Thyroid gland (tissue), 4 donors: ENCODE data around the gene PANK1. TPM values are rescaled to one million over a fixed set of nuclear protein-coding genes. Genes with fewer than 3 reads are reported as not detected.

ENCODE experiments used
- DNase-seq, 2 donors: peaks; one replicate each; pipeline ENCODE4 v3.0.0-alpha.2; 2019
- H3K27ac ChIP-seq, 3 donors: fragments of 200-600 bp; sonication (generic); 1 replicate in 2 of 3; 2 replicates in 1 of 3; pipeline ENCODE4 v1.5.1; 2016 to 2019; ENCODE audit warnings: mild to moderate bottlenecking in 1 of 3, moderate library complexity in 1 of 3
- H3K27me3 ChIP-seq: fragments of 200-600 bp; sonication (generic); one replicate; pipeline ENCODE4 v1.5.1; 2019
- H3K36me3 ChIP-seq, 2 donors: fragments of 200-600 bp; sonication (generic); one replicate each; pipeline ENCODE4 v1.5.1; 2016 to 2019
- H3K4me1 ChIP-seq, 2 donors: fragments of 200-600 bp; sonication (generic); one replicate each; pipeline ENCODE4 v1.5.1; 2017 to 2019
- H3K4me3 ChIP-seq, 3 donors: fragments of 200-600 bp; sonication (generic); replicated peaks in 1 of 3; 1 replicate in 2 of 3; 2 replicates in 1 of 3; pipeline ENCODE4 v1.5.1; 2016; ENCODE audit warnings: mild to moderate bottlenecking in 1 of 3
- H3K9me3 ChIP-seq: fragments of 200-600 bp; sonication (generic); one replicate; pipeline ENCODE4 v1.5.1; 2017
- CTCF ChIP-seq, 6 experiments: fragments of 200-600 bp in 3 of 6; fragments of 450-650 bp in 3 of 6; sonication (generic) in 3 of 6; IDR thresholded peaks; one replicate each; pipeline ENCODE4 v1.5.1; 2016 to 2019; ENCODE audit warnings: antibody characterized with exemption in 6 of 6, mild to moderate bottlenecking in 2 of 6, inconsistent platforms in 1 of 6, moderate library complexity in 1 of 6
- POLR2A ChIP-seq, 2 donors: fragments of 450-650 bp; IDR thresholded peaks; one replicate each; pipeline ENCODE4 v1.6.1; 2017; ENCODE audit warnings: antibody characterized with exemption in 2 of 2, mild to moderate bottlenecking in 2 of 2, moderate library complexity in 1 of 2
- WGBS, 2 donors: methylation state at CpG; one replicate each; pipeline ENCODE4 v1.1.5; 2017; 5-methylcytosine and 5-hydroxymethylcytosine counted together
- intact Hi-C: fragments of 100-400 bp; cut with DNase I; formaldehyde crosslinking; loops from one replicate; pipeline ENCODE4 v1.15.1; 2023
- total RNA-seq, 4 donors: library from RNA; depleted of rRNA; stranded (reverse); fragments of >200 nt; gene quantifications; one replicate each; pipeline ENCODE4 v1.2.3, GENCODE V29; 2016

Gene PANK1
- total RNA-seq, 4 donors from 2014 or later = 20.6 to 40.6 (median 26.9) TPM

GRCh38 chr10:89554433-89554832, 90.6 kb downstream of the PANK1 start:
- WGBS, 2 donors = 86 to 92% methylated on average over 1 of the region's 1 CpG
- no peaks in the 10 kb centered on the region for H3K27me3 ChIP-seq
- H3K36me3 ChIP-seq = no peaks in the 10 kb centered on the region
- TF ChIP-seq POLR2A (IDR thresholded peaks at IDR 0.05) (no peak), CTCF (IDR thresholded peaks at IDR 0.05) (no peak)
- intact Hi-C loops = no loop called here
- no peak overlapping the region for H3K27ac ChIP-seq
- peaks cover 0 to 14% of the 10 kb centered on the region in 2 donors for H3K4me1 ChIP-seq
- no peak overlapping the region for H3K4me3 ChIP-seq
- H3K9me3 ChIP-seq = no peaks in the 10 kb centered on the region
- DNase-seq = no peak

- DNase-seq = no peak
- no peak for TF ChIP-seq POLR2A (IDR thresholded peaks at IDR 0.05)
- TF ChIP-seq CTCF (IDR thresholded peaks at IDR 0.05) = no peak
- no peaks in the 10 kb centered on the region for H3K36me3 ChIP-seq
- H3K4me1 ChIP-seq = peaks cover 0 to 14% of the 10 kb centered on the region in 2 donors
- intact Hi-C loops = no loop called here
- no peak overlapping the region for H3K4me3 ChIP-seq
- no peak overlapping the region for H3K27ac ChIP-seq
- WGBS, 2 donors = 77 to 91% methylated on average over 5 of the region's 5 CpGs
- no peaks in the 10 kb centered on the region for H3K9me3 ChIP-seq
- H3K27me3 ChIP-seq = no peaks in the 10 kb centered on the region
Observed at GRCh38 chr10:89553064-89553734, 91.8 kb downstream of the PANK1 start.

- Histone ChIP-seq H3K27me3 (no peaks in the 10 kb centered on the region), H3K36me3 (no peaks in the 10 kb centered on the region), H3K27ac (no peak overlapping the region), H3K4me1 (peaks cover 0 to 14% of the 10 kb centered on the region in 2 donors), H3K9me3 (no peaks in the 10 kb centered on the region), H3K4me3 (no peak overlapping the region)
- DNase-seq = no peak
- intact Hi-C loops = no loop called here
- TF ChIP-seq CTCF (IDR thresholded peaks at IDR 0.05) = no peak
- TF ChIP-seq POLR2A (IDR thresholded peaks at IDR 0.05) = no peak
- 89 to 90% methylated on average over 4 of the region's 4 CpGs for WGBS, 2 donors
Observed at GRCh38 chr10:89552213-89552612, 92.8 kb downstream of the PANK1 start.

GRCh38 chr10:89550509-89550908, 94.5 kb downstream of the PANK1 start:
- Histone ChIP-seq H3K4me3 (no peak overlapping the region), H3K27ac (no peak overlapping the region), H3K27me3 (no peaks in the 10 kb centered on the region), H3K36me3 (no peaks in the 10 kb centered on the region), H3K4me1 (peaks cover 0 to 5% of the 10 kb centered on the region in 2 donors), H3K9me3 (no peaks in the 10 kb centered on the region)
- intact Hi-C loops = no loop called here
- 57 to 62% methylated on average over 5 of the region's 5 CpGs for WGBS, 2 donors
- TF ChIP-seq POLR2A (IDR thresholded peaks at IDR 0.05) (no peak), CTCF (IDR thresholded peaks at IDR 0.05) (no peak)
- no peak for DNase-seq

- 87 to 90% methylated on average over 1 of the region's 1 CpG for WGBS, 2 donors
Observed at GRCh38 chr10:89549510-89549909, 95.5 kb downstream of the PANK1 start.

More at GRCh38 chr10:89549510-89549909, 95.5 kb downstream of the PANK1 start:
- Histone ChIP-seq H3K27ac (no peak overlapping the region), H3K4me3 (no peak overlapping the region), H3K9me3 (no peaks in the 10 kb centered on the region), H3K4me1 (peaks cover 0 to 5% of the 10 kb centered on the region in 2 donors), H3K36me3 (no peaks in the 10 kb centered on the region), H3K27me3 (no peaks in the 10 kb centered on the region)
- DNase-seq = no peak
- TF ChIP-seq POLR2A (IDR thresholded peaks at IDR 0.05) (no peak), CTCF (IDR thresholded peaks at IDR 0.05) (no peak)
- intact Hi-C loops = no loop called here
